Measurements from ENCODE around the gene SNX25.
"Not testable (repeated sequence)": the region's sequence is repeated elsewhere in the genome, so short reads cannot be mapped to it uniquely, and the experiment has no call there.

The SNX25 gene

GRCh38 chr4:185229021-185229818, 19.8 kb downstream of the SNX25 start:
- no peak for DNase-seq (ENCODE audit: low read depth in 1 of 2, low spot score in 1 of 2)

GRCh38 chr4:185232370-185232769, 23.0 kb downstream of the SNX25 start:
- DNase-seq (ENCODE audit: low read depth in 1 of 2, low spot score in 1 of 2) = no peak

GRCh38 chr4:185235119-185235842, 25.9 kb downstream of the SNX25 start:
- no peak for DNase-seq (ENCODE audit: low read depth in 1 of 2, low spot score in 1 of 2)

- DNase-seq (ENCODE audit: low read depth in 1 of 2, low spot score in 1 of 2) = no peak
Measured at GRCh38 chr4:185235843-185236503, 26.6 kb downstream of the SNX25 start.

GRCh38 chr4:185237175-185237574, 27.8 kb downstream of the SNX25 start:
- DNase-seq (ENCODE audit: low read depth in 1 of 2, low spot score in 1 of 2) = no peak

- peak in 1 of 2 donors; percentile 21 for DNase-seq (ENCODE audit: low read depth in 1 of 2, low spot score in 1 of 2)
Measured at GRCh38 chr4:185238215-185238681, 28.9 kb downstream of the SNX25 start.

- DNase-seq (ENCODE audit: low read depth in 1 of 2, low spot score in 1 of 2) = no peak
Measured at GRCh38 chr4:185238750-185239149, 29.4 kb downstream of the SNX25 start.

GRCh38 chr4:185240486-185240885, 31.1 kb downstream of the SNX25 start:
- not testable (repeated sequence) for DNase-seq (ENCODE audit: low read depth in 1 of 2, low spot score in 1 of 2)

GRCh38 chr4:185242749-185243533, 33.5 kb downstream of the SNX25 start:
- DNase-seq (ENCODE audit: low read depth in 1 of 2, low spot score in 1 of 2) = no peak

- DNase-seq (ENCODE audit: low read depth in 1 of 2, low spot score in 1 of 2) = no peak
Measured at GRCh38 chr4:185243879-185244278, 34.5 kb downstream of the SNX25 start.

- no peak for DNase-seq (ENCODE audit: low read depth in 1 of 2, low spot score in 1 of 2)
Measured at GRCh38 chr4:185244763-185245162, 35.4 kb downstream of the SNX25 start.

GRCh38 chr4:185246453-185246852, 37.1 kb downstream of the SNX25 start:
- DNase-seq (ENCODE audit: low read depth in 1 of 2, low spot score in 1 of 2) = no peak

- DNase-seq (ENCODE audit: low read depth in 1 of 2, low spot score in 1 of 2) = no peak
Measured at GRCh38 chr4:185247151-185247550, 37.8 kb downstream of the SNX25 start.

GRCh38 chr4:185248393-185249039, 39.1 kb downstream of the SNX25 start:
- DNase-seq (ENCODE audit: low read depth in 1 of 2, low spot score in 1 of 2) = no peak

- no peak for DNase-seq (ENCODE audit: low read depth in 1 of 2, low spot score in 1 of 2)
Measured at GRCh38 chr4:185249105-185249504, 39.7 kb downstream of the SNX25 start.

GRCh38 chr4:185254434-185254833, 45.0 kb downstream of the SNX25 start:
- DNase-seq (ENCODE audit: low read depth in 1 of 2, low spot score in 1 of 2) = no peak

- DNase-seq (ENCODE audit: low read depth in 1 of 2, low spot score in 1 of 2) = no peak
Measured at GRCh38 chr4:185255868-185256267, 46.5 kb downstream of the SNX25 start.

- no peak for DNase-seq (ENCODE audit: low read depth in 1 of 2, low spot score in 1 of 2)
Measured at GRCh38 chr4:185256446-185256845, 47.0 kb downstream of the SNX25 start.

GRCh38 chr4:185257086-185257485, 47.7 kb downstream of the SNX25 start:
- DNase-seq (ENCODE audit: low read depth in 1 of 2, low spot score in 1 of 2) = no peak

- DNase-seq (ENCODE audit: low read depth in 1 of 2, low spot score in 1 of 2) = no peak
Measured at GRCh38 chr4:185257694-185258093, 48.3 kb downstream of the SNX25 start.

GRCh38 chr4:185258741-185259140, 49.3 kb downstream of the SNX25 start:
- not testable (repeated sequence) for DNase-seq (ENCODE audit: low read depth in 1 of 2, low spot score in 1 of 2)

All from activated CD4-positive, alpha-beta T cell treated with anti-CD3 and anti-CD28 coated beads, Interleukin-2, amount 50 U/mL, for 24 hours (primary cell).